ENCODE data around the gene SH3TC1. TPM values are rescaled to one million over a fixed set of nuclear protein-coding genes. Genes with fewer than 3 reads are reported as not detected.
A peak's percentile ranks its signal among the peaks of the same experiment; 100 is the strongest.

The SH3TC1 gene
- total RNA-seq, 1 donor from 2014 or later, result 16.5 TPM

DNA sequence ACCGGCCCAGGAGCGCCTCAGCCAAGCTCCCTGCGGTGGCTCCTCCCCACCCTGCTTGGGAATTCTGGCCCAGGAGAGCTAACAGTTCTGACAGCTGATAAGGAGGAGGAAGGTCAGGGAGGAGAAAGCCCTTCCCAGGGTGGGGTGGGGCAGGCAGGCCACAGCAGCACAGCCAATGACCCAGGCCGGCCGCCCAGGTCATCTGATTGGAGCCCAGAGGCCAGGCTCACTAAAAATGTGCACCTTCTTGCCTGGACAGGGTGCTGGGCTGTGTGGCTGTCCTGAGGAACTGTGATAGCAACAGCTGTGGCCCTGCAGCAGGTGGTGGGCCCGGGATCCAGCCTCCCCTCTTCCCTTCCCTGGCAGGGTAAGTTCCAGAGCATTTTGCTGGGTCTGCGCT is 17.2 kb upstream of the SH3TC1 start:
- DNase-seq, result no peak

DNA sequence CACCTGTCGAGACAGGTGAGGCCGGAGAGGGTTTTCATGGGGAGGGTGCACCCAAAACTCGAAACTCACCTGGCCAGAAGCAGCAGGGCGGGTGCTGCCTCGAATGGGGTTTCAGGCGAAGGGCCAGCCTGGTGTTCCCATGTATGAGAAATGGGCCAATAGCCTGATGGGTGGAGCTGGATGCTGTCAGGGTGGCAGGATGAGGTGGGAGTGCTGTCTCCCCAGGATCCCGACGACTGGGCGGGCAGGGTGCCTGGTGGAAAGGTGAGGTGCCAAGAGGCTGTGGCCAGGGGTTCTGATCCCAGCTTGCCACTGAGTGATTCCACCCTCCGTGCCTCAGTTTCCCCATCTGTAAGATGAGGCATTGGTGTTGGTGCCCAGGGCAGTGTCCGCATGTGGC is 16.8 kb upstream of the SH3TC1 start:
- DNase-seq, result no peak

DNA sequence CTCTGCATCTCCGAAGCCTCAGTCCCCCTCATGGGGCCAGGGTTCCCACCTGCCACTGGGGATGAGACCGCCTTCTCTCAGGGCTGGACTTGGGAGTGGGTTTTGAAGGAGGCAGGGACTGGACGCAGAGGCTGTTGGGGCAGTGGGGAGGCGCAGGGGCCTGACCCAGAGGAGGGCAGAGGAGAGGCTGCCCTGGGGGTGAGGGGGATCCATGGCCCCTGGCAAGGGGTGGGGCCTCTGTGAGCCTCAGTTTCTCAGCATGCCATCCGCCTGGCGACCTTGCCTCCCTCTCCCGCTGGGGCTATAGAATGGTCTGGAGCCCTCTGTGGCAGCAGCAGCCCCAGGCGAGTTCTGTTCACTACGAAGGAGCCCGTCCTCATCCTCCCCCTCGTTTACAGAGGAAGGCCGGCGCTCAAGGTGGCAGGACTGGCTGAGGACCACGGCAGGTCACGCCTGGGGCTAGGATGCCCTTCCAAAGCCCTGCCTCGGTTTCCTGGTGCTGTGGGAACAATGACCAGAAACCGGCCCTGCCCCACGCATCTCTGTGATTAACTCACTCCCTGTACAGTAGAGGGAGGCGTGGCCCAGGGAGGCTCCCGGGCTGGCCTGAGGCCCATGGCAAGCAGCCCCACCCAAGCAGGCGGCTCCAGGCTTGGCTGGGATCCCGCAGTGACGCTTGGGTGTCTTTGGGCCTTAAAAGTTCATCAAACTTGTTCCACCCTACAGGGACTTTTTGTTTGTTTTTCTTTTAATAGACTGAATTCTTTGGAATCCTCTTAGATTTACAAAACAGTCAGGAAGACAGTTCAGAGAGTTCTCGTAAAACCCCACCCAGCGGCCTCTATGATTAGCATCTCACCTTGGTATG is 16.0 kb upstream of the SH3TC1 start:
- peak; percentile 33 for DNase-seq

DNA sequence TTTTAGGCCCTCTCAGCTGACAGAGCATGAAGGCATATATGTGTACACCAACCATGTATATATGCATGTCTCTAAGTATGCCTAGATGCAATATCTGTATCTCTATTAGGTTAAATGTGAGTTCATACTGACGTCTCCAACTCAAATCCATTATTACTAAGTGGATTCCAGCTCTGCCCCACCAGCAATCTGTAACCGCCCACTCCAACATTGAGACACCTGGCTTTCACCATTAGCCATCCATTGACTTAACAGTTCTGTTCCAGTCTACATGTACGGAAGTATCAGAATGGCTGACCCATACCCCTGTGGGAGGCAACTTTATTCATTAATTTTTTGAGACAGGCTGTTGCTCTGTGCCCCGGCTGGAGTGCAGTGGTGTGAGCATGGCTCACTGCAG is 15.0 kb upstream of the SH3TC1 start:
- no peak for DNase-seq

DNA sequence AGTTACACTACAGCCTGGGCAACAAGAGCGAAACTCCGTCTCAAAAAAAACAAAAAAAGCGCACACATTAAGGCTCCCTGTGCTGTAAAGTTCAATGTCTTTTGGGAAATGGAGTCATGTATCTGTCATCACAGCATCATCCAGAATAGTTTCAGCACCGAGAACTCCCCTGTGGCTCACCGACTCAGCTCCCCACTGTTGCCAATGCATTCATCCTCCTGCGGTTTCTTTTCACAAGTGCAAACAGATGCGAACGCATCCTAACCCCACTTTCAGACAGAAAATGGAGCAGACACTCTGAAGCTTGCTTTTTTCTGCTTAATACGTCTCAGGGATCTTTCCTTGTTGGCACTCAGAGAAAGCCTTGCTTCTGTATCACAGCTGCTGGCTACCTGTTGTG is 13.8 kb upstream of the SH3TC1 start:
- peak; percentile 34 for DNase-seq

DNA sequence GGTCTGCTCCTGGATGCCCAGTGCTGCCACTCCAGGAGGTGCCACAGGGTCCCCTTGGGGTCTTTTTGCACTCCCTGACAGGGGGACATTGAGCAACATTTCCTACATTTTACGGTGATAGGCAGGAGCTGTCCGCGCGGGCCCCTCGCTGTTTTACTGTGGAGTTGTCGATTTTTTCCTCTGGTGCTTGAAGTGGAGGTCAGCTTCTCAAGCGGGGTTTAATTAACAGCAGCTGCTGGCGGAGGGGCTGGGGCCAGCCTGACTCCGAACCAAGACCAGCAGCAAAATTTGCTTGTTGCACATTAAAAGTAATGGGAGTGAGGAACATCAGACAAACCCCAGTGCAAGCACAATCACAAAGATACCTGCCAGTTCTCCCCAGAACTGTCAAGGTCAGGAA is 13.2 kb upstream of the SH3TC1 start:
- DNase-seq, result no peak

DNA sequence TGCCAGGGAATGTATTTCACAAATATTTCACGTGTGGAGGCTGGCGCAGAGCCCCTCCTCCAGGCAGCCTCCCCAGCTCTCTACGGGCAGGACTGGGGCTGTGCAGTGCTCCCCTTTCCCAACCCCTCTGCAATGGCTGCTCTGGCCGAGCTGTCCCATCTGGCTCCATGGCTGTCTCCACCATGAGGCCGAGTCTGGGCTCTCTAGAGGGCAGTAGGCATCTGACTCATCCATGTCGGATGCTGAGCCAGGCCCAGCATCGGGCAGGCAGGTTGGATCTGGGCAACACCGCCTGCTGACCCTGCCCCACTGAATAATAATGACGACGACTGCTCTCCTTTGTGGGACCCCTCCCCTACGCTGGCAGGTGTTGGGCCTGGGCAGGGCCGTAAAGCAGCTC is 11.0 kb upstream of the SH3TC1 start:
- no peak for DNase-seq

DNA sequence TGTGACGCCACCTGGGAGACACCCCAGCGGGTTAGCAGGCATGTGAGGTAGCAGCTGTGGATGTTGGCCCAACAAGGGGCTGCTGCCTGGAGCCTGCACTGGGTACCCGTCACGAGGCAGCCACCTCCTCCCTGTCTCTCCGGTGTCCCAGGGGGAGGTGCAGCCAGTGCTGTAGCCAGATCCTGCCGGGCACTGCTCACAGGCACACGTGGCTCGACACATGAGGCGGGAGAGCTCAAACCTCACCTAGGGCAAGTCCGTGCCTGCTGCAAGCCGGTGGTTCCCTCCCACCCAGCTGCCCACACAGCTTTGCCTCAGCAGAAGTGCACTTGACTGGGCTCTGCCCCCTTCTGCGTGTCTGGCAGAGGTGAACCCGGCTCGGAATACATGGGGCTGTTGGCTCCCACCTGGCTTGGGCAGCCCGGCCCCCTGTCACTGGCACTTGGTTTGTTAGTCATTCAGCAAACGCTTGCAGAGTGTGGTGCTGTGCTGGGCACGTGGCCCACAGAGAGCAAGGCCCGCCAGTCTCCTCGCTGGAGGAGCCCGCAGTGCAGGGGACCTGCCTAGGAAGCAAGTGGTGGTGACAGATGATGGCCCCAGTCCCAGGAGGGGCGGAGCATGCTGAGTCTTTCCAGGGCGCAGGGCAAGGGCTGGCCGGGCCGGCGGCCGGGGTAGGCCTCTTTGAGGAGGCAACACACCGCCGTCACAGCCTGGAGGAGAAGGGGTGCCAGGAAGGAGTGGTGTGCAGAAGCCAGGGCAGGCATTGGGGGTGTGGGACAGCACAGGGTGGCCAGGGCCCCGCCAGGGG is 10.1 kb upstream of the SH3TC1 start:
- DNase-seq, result no peak

DNA sequence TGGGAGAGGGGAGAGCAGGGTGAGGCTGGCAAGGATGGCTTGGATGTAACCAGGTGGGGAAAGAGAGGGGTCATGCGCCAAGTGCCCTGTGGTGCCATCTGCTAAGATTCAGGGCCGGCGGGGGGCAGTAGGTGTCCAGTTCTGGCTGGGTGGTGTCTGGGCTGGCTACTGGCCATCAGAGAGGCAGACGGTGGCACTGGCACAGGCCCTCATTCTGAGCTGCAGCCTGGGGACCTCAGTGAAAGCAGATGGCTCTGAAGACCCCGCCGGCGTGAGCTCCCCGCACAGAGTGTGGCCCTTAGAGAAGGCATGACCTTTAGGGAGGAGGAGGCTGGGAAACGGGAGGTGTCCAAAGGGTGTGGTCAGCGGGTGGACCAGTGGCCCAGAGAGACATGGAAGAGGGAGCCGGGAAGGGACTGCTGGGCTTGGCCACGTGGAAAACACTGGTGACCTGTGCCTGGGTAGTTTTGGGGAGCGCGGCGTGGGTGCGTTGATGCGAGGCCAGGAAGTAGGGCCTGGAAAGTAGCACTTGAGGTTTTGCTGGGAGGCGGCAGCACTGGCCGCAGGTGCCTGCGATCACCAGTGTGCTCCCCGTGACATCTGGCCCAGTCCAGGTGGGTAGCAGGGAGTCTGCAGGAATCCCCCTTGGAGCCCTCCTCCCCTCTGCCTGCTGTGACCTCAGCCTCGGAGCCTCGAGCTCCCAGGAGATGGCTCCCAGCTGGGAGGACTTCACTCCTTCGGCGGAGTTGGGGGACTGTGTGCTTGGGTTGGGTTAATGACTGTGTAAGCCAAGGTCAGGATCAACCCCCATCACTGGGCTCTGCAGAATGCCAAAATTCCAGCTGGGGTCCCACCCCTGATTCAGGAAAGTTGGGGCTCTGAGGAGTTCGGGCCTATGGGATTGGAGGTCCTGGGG is 9.3 kb upstream of the SH3TC1 start:
- no peak for DNase-seq

DNA sequence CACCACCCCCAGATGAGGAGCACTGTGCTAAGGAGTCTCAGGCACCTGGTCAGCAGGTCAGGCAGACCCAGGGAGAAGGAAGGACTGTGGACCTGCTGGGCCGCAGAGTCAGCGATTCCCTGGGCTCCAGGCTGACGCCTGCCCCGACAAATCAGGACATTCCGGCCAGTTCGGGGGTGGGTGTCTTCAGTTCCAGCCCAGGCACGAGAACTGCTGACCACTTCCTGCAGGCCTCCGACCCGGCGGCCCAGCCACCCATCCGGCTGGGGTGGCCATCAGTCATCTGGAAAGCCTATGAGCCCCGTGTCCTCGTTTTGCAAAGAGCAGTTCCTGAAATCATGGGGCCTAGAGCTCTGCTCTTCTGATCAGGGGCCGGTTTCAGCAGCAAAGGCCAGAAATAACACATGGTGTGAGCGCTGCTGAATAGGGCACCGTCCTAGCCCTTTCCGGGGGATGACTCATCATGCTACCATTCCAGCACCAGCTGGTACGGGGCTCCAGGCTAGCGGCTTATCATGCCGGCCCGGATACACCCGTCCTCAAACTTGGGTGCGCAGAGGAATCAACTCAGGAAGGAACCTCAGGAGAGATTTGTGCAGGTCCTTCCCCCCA is 7.8 kb upstream of the SH3TC1 start:
- DNase-seq, result peak; percentile 30

DNA sequence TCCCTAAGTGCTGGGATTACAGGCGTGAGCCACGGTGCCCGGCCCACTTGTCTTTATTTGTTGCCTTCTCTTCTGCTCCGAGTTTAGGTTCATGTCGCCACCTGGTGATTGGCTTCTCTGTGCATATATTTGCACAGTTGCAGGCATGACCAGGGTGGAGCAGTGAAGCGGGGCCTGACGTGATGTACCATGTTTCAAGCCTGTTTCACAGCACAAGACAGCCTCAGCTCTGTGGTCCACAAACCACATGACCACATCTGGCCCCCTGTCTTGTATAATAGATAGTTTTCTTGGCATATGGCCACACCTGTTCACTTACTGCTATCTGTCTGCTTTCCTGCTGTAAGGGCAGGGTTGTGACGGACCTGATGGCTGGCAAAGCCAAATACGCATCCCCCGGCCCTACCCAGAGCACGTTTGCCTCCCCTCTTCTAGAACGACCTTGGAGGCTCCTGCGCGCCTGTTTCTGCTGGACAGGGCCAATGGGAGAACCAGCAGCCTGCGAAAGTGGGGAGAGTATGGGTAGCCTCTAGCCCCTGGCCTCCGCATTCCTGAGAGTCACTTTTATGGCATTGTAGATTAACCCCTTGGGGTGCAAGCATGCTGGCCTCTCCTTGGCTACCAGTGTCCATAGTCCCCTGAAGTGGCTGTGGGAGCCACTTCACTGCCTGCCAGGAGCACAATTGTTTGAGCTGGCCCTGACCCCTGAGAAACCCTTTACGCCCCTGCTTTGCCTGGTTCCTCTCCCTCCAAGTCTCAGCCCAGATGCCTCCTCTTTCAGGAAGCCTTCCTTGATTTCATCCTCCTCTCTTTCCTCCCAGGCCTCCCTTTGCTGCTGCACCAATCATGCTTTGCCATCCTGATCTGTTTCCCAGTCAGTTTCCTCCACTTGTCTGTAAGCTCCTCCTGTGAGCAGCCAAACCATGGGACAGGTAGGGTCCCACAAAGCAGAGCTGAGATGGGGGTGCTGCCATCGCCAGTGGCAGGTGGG is 6.0 kb upstream of the SH3TC1 start:
- DNase-seq, result peak; percentile 26

DNA sequence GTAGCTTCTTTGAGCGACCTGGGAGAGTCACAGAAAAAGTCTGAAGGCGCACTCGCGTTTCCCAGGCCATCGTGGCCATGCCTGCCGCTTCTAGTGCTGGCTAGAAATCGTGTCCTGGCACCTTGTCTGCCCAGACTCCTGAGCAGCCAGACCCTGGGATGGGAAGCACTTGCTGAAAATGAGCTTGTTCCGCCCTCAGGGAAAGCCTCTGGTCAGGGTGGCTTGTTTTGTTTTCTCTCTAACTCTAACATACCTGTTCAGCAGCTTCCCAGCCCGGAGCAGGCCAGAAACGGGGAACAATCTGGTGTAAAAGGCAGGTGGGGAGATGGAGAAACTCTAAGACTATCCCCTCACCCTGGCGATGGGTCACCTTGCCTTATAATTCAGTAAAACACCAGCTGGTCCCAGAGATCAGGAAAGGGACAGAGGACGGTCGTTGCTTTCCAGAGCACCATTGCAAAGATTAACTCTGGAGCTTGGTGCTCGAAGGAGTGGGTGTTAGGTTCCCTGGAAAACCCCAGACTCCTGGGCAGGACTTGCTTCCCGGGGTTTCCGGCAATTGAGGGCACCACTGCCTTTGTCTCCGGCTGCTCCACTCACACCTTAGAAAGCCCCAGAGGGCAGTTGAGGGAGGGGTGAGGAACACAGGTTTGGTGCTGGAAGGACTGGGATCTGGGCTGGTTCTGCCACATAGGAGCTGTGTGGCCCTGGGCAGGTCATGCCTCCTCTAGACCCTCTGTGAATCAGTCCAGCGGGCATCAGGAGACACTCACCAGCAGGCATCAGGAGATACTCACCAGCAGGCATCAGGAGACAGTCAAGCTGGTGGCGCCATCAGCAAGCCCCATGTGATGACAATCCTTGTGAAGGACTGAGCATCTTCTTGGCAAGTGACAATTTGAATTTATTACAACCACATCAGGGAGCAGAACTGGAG is 4.5 kb upstream of the SH3TC1 start:
- DNase-seq, result no peak

DNA sequence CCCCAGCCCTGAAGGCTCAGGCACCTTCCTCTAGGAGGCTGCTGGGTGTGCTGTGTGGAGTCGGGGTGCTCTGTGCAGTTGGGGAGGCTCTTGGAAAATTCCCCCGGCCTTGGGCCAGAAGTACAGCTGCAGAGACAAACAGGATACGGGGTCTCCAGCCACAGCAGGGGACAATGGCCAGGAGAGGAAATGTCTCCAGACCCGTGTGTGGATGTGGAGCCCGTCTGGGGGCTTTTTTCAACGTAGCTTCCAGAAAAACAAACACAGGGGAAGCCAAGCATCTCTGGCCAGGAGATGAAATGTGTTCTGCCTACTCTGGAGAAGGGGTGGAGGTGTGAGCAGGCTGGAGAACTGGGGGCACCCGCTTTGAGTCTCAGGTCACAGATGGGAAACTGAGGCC is 3.7 kb upstream of the SH3TC1 start:
- no peak for DNase-seq

DNA sequence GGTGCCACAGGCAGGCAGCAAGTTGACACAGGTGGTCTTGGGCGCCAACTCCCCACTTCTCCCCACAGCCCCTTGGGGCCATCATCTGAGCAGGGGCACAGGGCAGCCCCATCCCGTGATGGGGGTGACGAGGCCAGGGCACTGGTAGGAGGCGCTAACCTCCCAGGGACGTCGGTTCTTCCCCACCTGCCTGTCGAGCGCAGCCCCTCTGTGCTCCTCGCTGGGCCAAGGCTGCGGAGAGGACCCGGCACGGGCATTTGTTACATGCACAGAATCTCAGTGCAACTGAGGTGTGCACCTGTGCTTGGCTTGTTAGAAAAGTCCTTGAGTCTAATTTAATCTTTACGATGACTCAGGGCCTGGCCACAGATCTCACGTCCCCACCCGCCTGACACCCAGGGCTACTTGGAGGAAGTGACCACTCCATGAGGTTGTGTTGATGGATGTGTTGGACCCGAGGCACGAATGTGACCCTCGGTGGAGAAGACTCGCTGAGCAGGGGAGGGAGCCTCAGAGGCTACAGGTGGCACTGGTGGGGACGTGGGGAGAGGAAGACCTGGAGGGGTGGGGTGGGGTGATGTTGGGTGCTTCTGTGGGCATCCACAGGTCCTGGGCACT is 3.1 kb upstream of the SH3TC1 start:
- no peak for DNase-seq

DNA sequence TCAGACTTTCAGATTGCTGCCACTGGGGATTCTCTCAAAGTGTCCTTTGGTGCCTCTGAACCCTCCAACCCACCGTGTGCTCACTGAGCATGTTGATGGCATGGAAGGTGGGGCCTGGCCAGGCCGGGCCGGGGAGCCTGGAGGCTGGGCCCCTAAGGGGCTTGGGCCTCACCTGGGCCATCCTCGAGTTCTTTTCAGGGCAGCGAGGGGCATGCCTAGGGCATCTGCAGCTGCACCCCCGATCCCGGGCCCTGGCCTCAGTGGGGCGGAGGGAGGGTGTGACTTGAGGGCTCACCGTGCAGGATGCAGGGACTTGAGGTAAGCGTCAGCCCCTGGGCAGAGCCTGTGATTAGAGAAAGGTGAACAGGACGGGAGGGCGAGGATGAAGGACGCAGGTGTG is 1.6 kb upstream of the SH3TC1 start:
- no peak for DNase-seq

DNA sequence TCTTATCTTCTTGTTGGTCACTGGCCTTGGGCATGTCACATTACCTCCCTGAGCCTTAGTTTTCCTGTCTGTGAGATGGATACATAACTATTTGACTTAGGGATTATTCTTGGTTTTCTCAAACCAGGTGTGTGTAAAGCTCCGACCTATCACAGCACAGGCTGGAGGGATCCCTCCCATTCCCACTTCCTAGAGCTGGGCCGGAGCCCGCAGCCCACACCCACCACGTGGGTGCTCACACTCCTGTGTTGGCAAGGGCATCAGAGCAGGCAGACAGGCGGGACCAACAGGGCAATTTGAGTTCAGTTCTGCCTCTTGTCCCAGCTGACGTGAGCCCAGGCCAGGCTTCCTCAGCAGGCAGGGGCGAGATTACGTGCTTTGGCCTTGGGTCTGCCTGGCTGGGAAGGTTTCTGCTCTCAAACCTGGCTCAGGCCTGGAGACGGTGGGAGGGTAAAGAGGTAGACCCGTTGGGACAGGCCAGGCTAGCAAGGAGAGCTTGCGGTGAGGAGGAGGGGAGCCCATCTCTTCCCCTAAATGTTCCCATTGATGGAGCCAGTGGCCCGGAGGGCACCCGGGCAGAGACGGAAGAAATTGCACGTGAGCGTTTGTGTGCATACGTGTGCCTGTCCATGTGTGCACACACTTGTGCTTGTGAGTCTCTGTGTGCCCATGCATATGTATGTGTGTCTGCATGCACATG is 734 bp upstream of the SH3TC1 start:
- no peak for DNase-seq

DNA sequence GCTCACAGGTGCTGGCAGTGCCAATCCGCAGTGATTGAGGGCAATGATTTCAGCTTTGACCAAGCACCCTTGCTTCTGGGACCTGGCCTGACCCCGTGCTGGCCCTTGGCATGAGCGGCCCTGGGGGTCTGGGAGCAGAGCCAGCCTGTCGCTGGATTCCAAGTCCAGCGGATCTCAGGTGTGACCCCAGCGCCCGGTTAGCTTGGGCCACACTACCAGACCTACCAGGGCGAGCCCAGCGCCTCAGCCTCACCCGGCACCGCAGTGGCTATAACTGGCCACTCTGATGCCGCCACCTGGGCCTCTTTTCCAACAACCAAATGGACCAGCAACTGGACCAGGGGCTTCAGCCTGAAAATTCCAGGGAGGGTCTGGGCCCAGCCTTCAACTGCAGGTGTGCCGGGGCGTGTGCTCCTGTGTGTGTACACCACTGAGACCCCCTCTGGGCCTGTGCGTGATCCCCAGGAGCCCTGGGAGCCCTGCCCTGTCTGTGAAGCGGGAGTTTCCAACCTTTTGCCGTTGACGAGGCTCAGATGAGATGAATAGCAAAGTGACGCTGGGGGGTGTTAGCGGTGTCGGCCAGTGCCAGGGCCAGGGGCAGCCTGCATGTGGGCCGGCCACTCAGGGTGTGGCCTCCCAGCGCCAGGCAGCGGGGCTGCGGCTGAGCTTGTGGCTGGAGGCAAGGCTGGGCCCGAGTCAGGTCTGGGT is 658 bp downstream of the SH3TC1 start:
- no peak for DNase-seq

Data from skin of body (tissue), 2 donors.